PC-3 (cell line): Measurements from ENCODE around the gene CA6.

Experiments
- CTCF ChIP-seq: fragments of 300-600 bp; sonication (generic); conservative IDR thresholded peaks from 2 replicates; pipeline ENCODE4 v1.5.1; 2017; ENCODE audit warnings: antibody characterized with exemption, low read depth, mild to moderate bottlenecking, low read length
- EZH2 ChIP-seq: fragments of 300-600 bp; sonication (generic); IDR thresholded peaks from one replicate; pipeline ENCODE4 v1.6.1; 2017; ENCODE audit warnings: antibody characterized with exemption, mild to moderate bottlenecking, low read length; ENCODE audit not compliant: unreplicated experiment

- TF ChIP-seq CTCF: no peak
- no peak for TF ChIP-seq EZH2
Measured at GRCh38 chr1:8905582-8906191, 40.0 kb upstream of the CA6 start.
